Measurements from ENCODE around the gene TRIM39. TPM values are rescaled to one million over a fixed set of nuclear protein-coding genes. Genes with fewer than 3 reads are reported as not detected.
"Not testable (repeated sequence)": the region's sequence is repeated elsewhere in the genome, so short reads cannot be mapped to it uniquely, and the experiment has no call there.

Gene TRIM39
- 14.0 TPM for total RNA-seq (ENCODE audit: unreplicated experiment)
- long read RNA-seq, partial matches to known transcripts = 2 of 4 reads
- long read RNA-seq, other reads (novel, unspliced or antisense) = 2 of 4 reads

DNA sequence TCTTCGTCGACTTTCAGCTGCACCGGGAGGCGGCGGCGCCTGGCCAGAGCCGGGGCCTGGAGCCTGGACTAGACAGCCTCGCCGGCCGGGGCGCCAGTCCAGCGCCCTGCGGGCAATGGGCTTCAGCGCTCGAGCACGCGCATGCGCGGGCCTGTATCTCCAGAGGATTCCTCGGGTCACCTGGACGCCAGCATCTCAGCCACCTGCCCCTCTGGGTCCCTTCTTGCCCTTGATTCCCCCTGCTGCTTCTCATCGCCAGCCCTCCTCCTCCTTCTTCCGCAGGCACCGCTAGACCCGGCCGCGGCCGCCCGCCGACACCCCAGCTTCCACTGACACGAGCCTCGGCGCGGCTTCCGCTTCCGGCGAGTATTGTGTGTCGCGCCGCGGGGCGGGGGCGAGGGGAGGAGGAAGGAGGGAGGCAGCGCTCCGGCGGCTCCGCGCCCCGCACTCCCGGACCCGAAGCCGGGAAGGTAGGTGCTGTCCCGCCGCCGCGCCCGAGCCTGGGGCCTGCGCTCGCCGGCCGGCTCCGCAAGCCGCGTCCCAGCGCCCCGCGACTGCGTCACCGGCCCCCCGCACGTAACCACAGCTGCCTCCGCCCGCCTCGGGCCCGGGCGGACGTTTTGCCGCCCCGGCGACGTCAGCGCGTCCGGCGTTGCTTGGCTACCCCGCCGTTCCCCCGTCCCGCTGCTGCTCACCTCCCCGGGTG, at the start of gene TRIM39:
TSS of gene TRIM39 (plus strand) at position 402 of the 706 bp plus-strand sequence. CDS start 2,391 bp downstream, outside the sequence.
- TF ChIP-seq, protein P1, sequence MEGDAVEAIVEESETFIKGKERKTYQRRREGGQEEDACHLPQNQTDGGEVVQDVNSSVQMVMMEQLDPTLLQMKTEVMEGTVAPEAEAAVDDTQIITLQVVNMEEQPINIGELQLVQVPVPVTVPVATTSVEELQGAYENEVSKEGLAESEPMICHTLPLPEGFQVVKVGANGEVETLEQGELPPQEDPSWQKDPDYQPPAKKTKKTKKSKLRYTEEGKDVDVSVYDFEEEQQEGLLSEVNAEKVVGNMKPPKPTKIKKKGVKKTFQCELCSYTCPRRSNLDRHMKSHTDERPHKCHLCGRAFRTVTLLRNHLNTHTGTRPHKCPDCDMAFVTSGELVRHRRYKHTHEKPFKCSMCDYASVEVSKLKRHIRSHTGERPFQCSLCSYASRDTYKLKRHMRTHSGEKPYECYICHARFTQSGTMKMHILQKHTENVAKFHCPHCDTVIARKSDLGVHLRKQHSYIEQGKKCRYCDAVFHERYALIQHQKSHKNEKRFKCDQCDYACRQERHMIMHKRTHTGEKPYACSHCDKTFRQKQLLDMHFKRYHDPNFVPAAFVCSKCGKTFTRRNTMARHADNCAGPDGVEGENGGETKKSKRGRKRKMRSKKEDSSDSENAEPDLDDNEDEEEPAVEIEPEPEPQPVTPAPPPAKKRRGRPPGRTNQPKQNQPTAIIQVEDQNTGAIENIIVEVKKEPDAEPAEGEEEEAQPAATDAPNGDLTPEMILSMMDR (IDR thresholded peaks at IDR 0.05; ENCODE audit: partially characterized antibody, unreplicated experiment) = no peak
- H3K4me1 Mint-ChIP-seq (ENCODE audit: low read depth, unreplicated experiment) = peaks cover 24% of the 10 kb centered on the region
- DNase-seq = peak; percentile 83
- peaks cover 7% of the 10 kb centered on the region for H3K27me3 Mint-ChIP-seq (ENCODE audit: unreplicated experiment)
- H3K36me3 Mint-ChIP-seq (ENCODE audit: unreplicated experiment) = no peaks in the 10 kb centered on the region
- H3K9me3 Mint-ChIP-seq (ENCODE audit: unreplicated experiment) = peaks cover 9% of the 10 kb centered on the region
- H3K27ac Mint-ChIP-seq (ENCODE audit: unreplicated experiment) = peak within 1 kb of the TSS; percentile 96
- peak within 1 kb of the TSS; percentile 97 for H3K4me3 Mint-ChIP-seq (ENCODE audit: unreplicated experiment)

DNA sequence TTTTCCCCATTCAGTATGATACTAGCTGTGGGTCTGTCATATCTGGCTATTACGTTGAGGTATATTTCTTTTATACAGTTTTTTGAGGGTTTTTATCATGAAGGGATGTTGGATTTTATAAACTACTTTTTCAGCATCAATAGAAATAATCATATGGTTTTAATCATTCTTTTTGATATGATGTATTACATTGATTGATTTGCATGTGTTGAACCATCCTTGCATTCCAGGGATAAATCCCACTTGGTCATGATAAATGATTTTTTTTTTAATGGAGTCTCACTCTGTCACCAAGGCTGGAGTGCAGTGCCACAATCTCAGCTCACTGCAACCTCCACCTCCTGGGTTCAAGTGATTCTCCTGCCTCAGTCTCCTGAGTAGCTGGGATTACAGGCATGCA, 45.7 kb upstream of the TRIM39 start:
- H3K9me3 Mint-ChIP-seq (ENCODE audit: unreplicated experiment) = peaks cover 46% of the 10 kb centered on the region
- H3K4me3 Mint-ChIP-seq (ENCODE audit: unreplicated experiment); H3K4me1 Mint-ChIP-seq (ENCODE audit: low read depth, unreplicated experiment); DNase-seq; H3K27ac Mint-ChIP-seq (ENCODE audit: unreplicated experiment): not testable (repeated sequence)
- peaks cover 13% of the 10 kb centered on the region for H3K27me3 Mint-ChIP-seq (ENCODE audit: unreplicated experiment)
- peaks cover 57% of the 10 kb centered on the region for H3K36me3 Mint-ChIP-seq (ENCODE audit: unreplicated experiment)

DNA sequence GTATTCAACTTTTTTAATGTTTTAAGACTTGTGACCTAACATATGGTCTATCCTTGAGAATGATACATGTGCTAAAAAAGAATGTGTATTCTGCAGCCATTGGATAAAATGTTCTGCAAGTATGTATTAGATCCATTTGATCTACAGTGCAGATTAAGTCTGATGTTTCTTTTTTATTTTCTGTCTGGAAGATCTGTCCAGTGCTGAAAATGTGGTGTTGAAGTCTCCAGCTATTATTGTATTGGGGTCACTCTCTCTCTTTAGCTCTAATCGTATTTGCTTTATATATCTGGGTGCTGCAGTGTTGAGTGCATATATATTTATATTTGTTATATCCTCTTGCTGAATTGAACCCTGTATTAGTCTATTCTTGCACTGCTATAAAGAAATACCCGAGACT, 44.2 kb upstream of the TRIM39 start:
- Mint-ChIP-seq H3K4me3 (ENCODE audit: unreplicated experiment) (no peak overlapping the region), H3K27ac (ENCODE audit: unreplicated experiment) (no peak overlapping the region), H3K4me1 (ENCODE audit: low read depth, unreplicated experiment) (no peaks in the 10 kb centered on the region), H3K27me3 (ENCODE audit: unreplicated experiment) (peaks cover 13% of the 10 kb centered on the region), H3K36me3 (ENCODE audit: unreplicated experiment) (peaks cover 64% of the 10 kb centered on the region), H3K9me3 (ENCODE audit: unreplicated experiment) (peaks cover 52% of the 10 kb centered on the region)
- DNase-seq = no peak
- TF ChIP-seq, protein P1 (IDR thresholded peaks at IDR 0.05; ENCODE audit: partially characterized antibody, unreplicated experiment) = no peak

DNA sequence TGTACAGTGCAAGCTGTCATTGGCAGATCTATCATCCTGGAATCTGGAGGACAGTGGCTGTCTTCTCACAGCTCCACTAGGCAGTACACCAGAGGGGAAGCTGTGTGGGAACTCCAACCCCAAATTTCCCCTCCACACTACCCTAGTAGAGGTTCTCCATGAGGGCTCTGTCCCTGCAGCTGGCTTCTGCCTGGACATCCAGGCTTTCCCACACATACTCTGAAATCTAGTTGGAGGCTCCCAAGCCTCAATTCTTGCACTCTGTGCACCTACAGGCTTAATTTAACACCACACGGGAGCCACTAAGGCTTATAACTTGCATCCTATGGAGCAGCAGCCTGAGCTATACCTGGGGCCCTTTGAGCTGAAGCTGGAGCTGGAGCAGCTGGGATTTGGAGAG, 43.0 kb upstream of the TRIM39 start:
- Mint-ChIP-seq H3K4me3 (ENCODE audit: unreplicated experiment) (no peak overlapping the region), H3K9me3 (ENCODE audit: unreplicated experiment) (peaks cover 51% of the 10 kb centered on the region), H3K4me1 (ENCODE audit: low read depth, unreplicated experiment) (no peaks in the 10 kb centered on the region), H3K27me3 (ENCODE audit: unreplicated experiment) (peaks cover 14% of the 10 kb centered on the region), H3K36me3 (ENCODE audit: unreplicated experiment) (peaks cover 71% of the 10 kb centered on the region), H3K27ac (ENCODE audit: unreplicated experiment) (no peak overlapping the region)
- DNase-seq = no peak
- TF ChIP-seq, protein P1 (IDR thresholded peaks at IDR 0.05; ENCODE audit: partially characterized antibody, unreplicated experiment) = no peak

DNA sequence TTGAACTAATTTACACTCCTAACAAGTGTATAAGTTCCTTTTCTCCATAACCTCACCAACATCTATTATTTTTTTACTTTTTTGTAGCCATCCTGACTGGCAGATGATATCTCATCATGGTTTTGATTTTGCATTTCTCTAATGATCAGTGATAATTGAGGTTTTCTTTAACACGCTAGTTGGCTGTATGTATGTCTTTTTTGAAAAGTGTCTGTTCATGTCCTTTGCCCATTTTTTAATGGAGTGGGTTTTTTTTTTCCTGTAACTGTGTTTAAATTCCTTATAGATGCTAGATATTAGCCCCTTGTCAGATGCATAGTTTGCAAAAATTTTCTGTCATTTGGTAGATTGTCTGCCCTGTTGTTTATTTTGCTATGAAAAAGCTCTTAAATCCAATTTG, 39.6 kb upstream of the TRIM39 start:
- Mint-ChIP-seq H3K27ac (ENCODE audit: unreplicated experiment) (no peak overlapping the region), H3K9me3 (ENCODE audit: unreplicated experiment) (peaks cover 36% of the 10 kb centered on the region), H3K4me3 (ENCODE audit: unreplicated experiment) (no peak overlapping the region), H3K36me3 (ENCODE audit: unreplicated experiment) (peaks cover 76% of the 10 kb centered on the region), H3K4me1 (ENCODE audit: low read depth, unreplicated experiment) (no peaks in the 10 kb centered on the region), H3K27me3 (ENCODE audit: unreplicated experiment) (peaks cover 11% of the 10 kb centered on the region)
- TF ChIP-seq, protein P1 (IDR thresholded peaks at IDR 0.05; ENCODE audit: partially characterized antibody, unreplicated experiment) = no peak
- no peak for DNase-seq
